ENCODE results near the gene CAMSAP3. TPM values are rescaled to one million over a fixed set of nuclear protein-coding genes. Genes with fewer than 3 reads are reported as not detected.
A peak's percentile ranks its signal among the peaks of the same experiment; 100 is the strongest.

The CAMSAP3 gene
- total RNA-seq = not detected

- no peak for ATAC-seq
- no peak for DNase-seq (ENCODE audit: low spot score)
- intact Hi-C loops (cut with DNase I) = no loop called here
Measured at GRCh38 chr19:7595466-7596133, at the start of gene CAMSAP3. Gene CAMSAP3, plus strand, starts transcription at chr19:7595863. Its CDS starts 140 bp downstream, at chr19:7596003.

- intact Hi-C loops (cut with DNase I) = no loop called here
- no peak for ATAC-seq
- no peak for DNase-seq (ENCODE audit: low spot score)
Measured at GRCh38 chr19:7545904-7546303, 49.8 kb upstream of the CAMSAP3 start.

GRCh38 chr19:7547159-7547558 lies 48.5 kb upstream of the CAMSAP3 start:
- ATAC-seq (no peak), DNase-seq (ENCODE audit: low spot score) (no peak)
- intact Hi-C loops (cut with DNase I) = no loop called here

- ATAC-seq (no peak), DNase-seq (ENCODE audit: low spot score) (no peak)
- intact Hi-C loops (cut with DNase I) = no loop called here
Measured at GRCh38 chr19:7549429-7550148, 46.1 kb upstream of the CAMSAP3 start.

- intact Hi-C loops (cut with DNase I) = no loop called here
- DNase-seq (ENCODE audit: low spot score) (no peak), ATAC-seq (peak; percentile 18)
Measured at GRCh38 chr19:7550169-7550770, 45.4 kb upstream of the CAMSAP3 start.

GRCh38 chr19:7550987-7551761 lies 44.5 kb upstream of the CAMSAP3 start:
- DNase-seq (ENCODE audit: low spot score) = peak; percentile 74
- ATAC-seq = peak; percentile 93
- intact Hi-C loops (cut with DNase I) = no loop called here

GRCh38 chr19:7552781-7553180 lies 42.9 kb upstream of the CAMSAP3 start:
- intact Hi-C loops (cut with DNase I) = no loop called here

GRCh38 chr19:7554565-7554964 lies 41.1 kb upstream of the CAMSAP3 start:
- DNase-seq (ENCODE audit: low spot score) (no peak), ATAC-seq (no peak)
- intact Hi-C loops (cut with DNase I) = no loop called here

More at GRCh38 chr19:7552781-7553180, 42.9 kb upstream of the CAMSAP3 start:
- DNase-seq (ENCODE audit: low spot score) = no peak
- no peak for ATAC-seq

- no peak for DNase-seq (ENCODE audit: low spot score)
- intact Hi-C loops (cut with DNase I) = no loop called here
- ATAC-seq = no peak
Measured at GRCh38 chr19:7554990-7555864, 40.4 kb upstream of the CAMSAP3 start.

- no peak for ATAC-seq
- no peak for DNase-seq (ENCODE audit: low spot score)
- intact Hi-C loops (cut with DNase I) = no loop called here
Measured at GRCh38 chr19:7556696-7557315, 38.9 kb upstream of the CAMSAP3 start.

- ATAC-seq (no peak), DNase-seq (ENCODE audit: low spot score) (no peak)
- intact Hi-C loops (cut with DNase I) = no loop called here
Measured at GRCh38 chr19:7558667-7559066, 37.0 kb upstream of the CAMSAP3 start.

- intact Hi-C loops (cut with DNase I) = no loop called here
- ATAC-seq (no peak), DNase-seq (ENCODE audit: low spot score) (no peak)
Measured at GRCh38 chr19:7559102-7559501, 36.6 kb upstream of the CAMSAP3 start.

- intact Hi-C loops (cut with DNase I) = no loop called here
- no peak for ATAC-seq
- no peak for DNase-seq (ENCODE audit: low spot score)
Measured at GRCh38 chr19:7560255-7560654, 35.4 kb upstream of the CAMSAP3 start.

- ATAC-seq (peak; percentile 47), DNase-seq (ENCODE audit: low spot score) (no peak)
- intact Hi-C loops (cut with DNase I) = no loop called here
Measured at GRCh38 chr19:7561325-7561724, 34.3 kb upstream of the CAMSAP3 start.

GRCh38 chr19:7562646-7563393 lies 32.8 kb upstream of the CAMSAP3 start:
- ATAC-seq (no peak), DNase-seq (ENCODE audit: low spot score) (no peak)
- intact Hi-C loops (cut with DNase I) = no loop called here

- ATAC-seq (no peak), DNase-seq (ENCODE audit: low spot score) (no peak)
- intact Hi-C loops (cut with DNase I) = no loop called here
Measured at GRCh38 chr19:7564866-7565265, 30.8 kb upstream of the CAMSAP3 start.

GRCh38 chr19:7565332-7565731 lies 30.3 kb upstream of the CAMSAP3 start:
- no peak for ATAC-seq
- intact Hi-C loops (cut with DNase I) = no loop called here

GRCh38 chr19:7570761-7571160 lies 24.9 kb upstream of the CAMSAP3 start:
- DNase-seq (ENCODE audit: low spot score) (no peak), ATAC-seq (no peak)
- intact Hi-C loops (cut with DNase I) = no loop called here

More at GRCh38 chr19:7565332-7565731, 30.3 kb upstream of the CAMSAP3 start:
- DNase-seq (ENCODE audit: low spot score) = no peak

Measured in sciatic nerve (tissue), 2 donors.